ENCODE data around the gene MTHFD2.
"Not testable (repeated sequence)": the region's sequence is repeated elsewhere in the genome, so short reads cannot be mapped to it uniquely, and the experiment has no call there.

MTHFD2 gene

DNA sequence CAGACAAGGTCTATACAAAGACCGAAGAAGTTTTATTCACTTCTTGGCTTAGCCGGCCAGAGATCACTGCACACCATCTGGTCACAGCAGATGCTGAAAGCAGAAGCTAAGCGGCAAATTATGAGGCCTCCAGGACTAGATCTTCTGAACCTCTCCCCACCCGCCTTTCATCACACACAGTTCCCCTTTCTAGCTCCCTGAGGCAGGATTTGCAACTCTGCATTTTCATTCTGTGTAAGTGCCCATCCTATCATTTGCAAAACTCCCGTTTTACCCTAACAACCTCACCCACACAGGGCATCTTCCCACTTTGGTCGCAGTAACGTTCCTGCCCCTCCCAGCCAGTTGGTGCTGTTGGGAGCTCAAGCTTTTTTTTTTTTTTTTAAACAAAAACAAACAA, 16.7 kb upstream of the MTHFD2 start:
- Histone ChIP-seq H3K27me3 (ENCODE audit: low read depth) (no peaks in the 10 kb centered on the region), H3K36me3 (replicated peaks) (peaks cover 8% of the 10 kb centered on the region), H3K4me1 (peaks cover 7% of the 10 kb centered on the region; the same call in 1 of the 2 replicates), H3K4me3 (no peak overlapping the region), H3K9me3 (peaks cover 3% of the 10 kb centered on the region; the same call in 1 of the 2 replicates)
- peak; percentile 6 to 40 for DNase-seq (ENCODE audit: low spot score in 2 of 2)
- in situ Hi-C loops (cut with MboI; ENCODE audit: low sequenced_read_pairs), result no loop called here

- H3K36me3 ChIP-seq (replicated peaks), result no peaks in the 10 kb centered on the region
- peaks cover 2% of the 10 kb centered on the region; the same call in 1 of the 2 replicates for H3K4me1 ChIP-seq
- in situ Hi-C loops (cut with MboI; ENCODE audit: low sequenced_read_pairs), result no loop called here
- no peak overlapping the region for H3K4me3 ChIP-seq
- no peak for DNase-seq (ENCODE audit: low spot score in 2 of 2)
- no peaks in the 10 kb centered on the region for H3K9me3 ChIP-seq
- H3K27me3 ChIP-seq (ENCODE audit: low read depth), result no peaks in the 10 kb centered on the region
Observed at GRCh38 chr2:74183878-74184277, 14.5 kb upstream of the MTHFD2 start.

- peaks cover 2% of the 10 kb centered on the region; the same call in 1 of the 2 replicates for H3K4me1 ChIP-seq
- H3K4me3 ChIP-seq, result no peak overlapping the region
- no peaks in the 10 kb centered on the region for H3K36me3 ChIP-seq (replicated peaks)
- no peaks in the 10 kb centered on the region for H3K27me3 ChIP-seq (ENCODE audit: low read depth)
- in situ Hi-C loops (cut with MboI; ENCODE audit: low sequenced_read_pairs), result no loop called here
- no peaks in the 10 kb centered on the region for H3K9me3 ChIP-seq
- DNase-seq (ENCODE audit: low spot score in 2 of 2), result no peak
Observed at GRCh38 chr2:74186038-74186437, 12.4 kb upstream of the MTHFD2 start.

- H3K4me3 ChIP-seq; H3K9me3 ChIP-seq; in situ Hi-C loops (cut with MboI; ENCODE audit: low sequenced_read_pairs); H3K27me3 ChIP-seq (ENCODE audit: low read depth); H3K4me1 ChIP-seq; H3K36me3 ChIP-seq (replicated peaks); DNase-seq (ENCODE audit: low spot score in 2 of 2): not testable (repeated sequence)
Observed at GRCh38 chr2:74186706-74187105, 11.7 kb upstream of the MTHFD2 start.

GRCh38 chr2:74188018-74188601, 10.3 kb upstream of the MTHFD2 start:
- in situ Hi-C loops (cut with MboI; ENCODE audit: low sequenced_read_pairs), result no loop called here
- Histone ChIP-seq H3K4me1 (peaks cover 7% of the 10 kb centered on the region; the same call in 1 of the 2 replicates), H3K27me3 (ENCODE audit: low read depth) (no peaks in the 10 kb centered on the region), H3K36me3 (replicated peaks) (no peaks in the 10 kb centered on the region), H3K4me3 (no peak overlapping the region), H3K9me3 (no peaks in the 10 kb centered on the region)
- no peak for DNase-seq (ENCODE audit: low spot score in 2 of 2)

- no peaks in the 10 kb centered on the region for H3K9me3 ChIP-seq
- no peaks in the 10 kb centered on the region for H3K36me3 ChIP-seq (replicated peaks)
- peaks cover 7% of the 10 kb centered on the region; the same call in 1 of the 2 replicates for H3K4me1 ChIP-seq
- H3K4me3 ChIP-seq, result no peak overlapping the region
- in situ Hi-C loops (cut with MboI; ENCODE audit: low sequenced_read_pairs), result no loop called here
- DNase-seq (ENCODE audit: low spot score in 2 of 2), result no peak
- no peaks in the 10 kb centered on the region for H3K27me3 ChIP-seq (ENCODE audit: low read depth)
Observed at GRCh38 chr2:74188696-74189095, 9.7 kb upstream of the MTHFD2 start.

DNA sequence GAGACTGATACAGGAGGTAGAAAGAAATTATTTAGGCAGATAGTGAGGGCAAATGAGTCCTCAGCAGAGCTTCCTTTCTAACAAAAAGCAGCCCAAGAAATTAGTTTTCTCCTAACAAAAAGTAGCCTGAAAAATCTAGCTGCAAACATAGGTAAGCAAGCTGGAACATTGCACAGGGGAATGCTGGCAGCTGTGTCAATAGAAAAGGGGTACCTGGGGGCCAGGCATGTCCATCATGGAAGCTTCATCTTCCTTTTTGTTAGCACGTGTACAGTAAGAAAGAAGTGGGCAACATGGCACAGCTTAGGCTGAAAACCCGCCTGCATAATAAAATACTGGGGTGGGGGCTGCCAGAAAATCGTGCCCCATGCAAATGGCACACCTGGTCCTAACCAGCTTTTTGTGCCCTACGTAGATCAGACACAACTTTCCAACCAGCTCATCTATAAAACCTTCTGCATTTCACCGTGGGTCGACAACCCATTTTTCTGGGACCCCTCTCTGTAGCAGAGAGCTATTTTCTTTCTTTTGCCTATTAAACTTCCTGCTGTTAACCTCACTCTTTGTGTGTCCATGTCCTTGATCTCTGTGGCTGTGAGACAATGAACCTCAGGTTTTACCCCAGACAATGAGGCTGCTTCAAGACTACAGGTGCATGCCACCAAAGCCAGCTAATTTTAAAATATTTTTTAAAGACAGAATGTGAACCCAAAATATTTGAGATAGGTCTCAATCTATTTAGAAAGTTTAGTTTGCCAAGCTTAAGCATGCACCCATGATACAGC, 6.6 kb upstream of the MTHFD2 start:
- peaks cover 9% of the 10 kb centered on the region for H3K4me1 ChIP-seq
- no peak overlapping the region for H3K4me3 ChIP-seq
- DNase-seq (ENCODE audit: low spot score in 2 of 2), result no peak
- H3K27me3 ChIP-seq (ENCODE audit: low read depth), result no peaks in the 10 kb centered on the region
- H3K36me3 ChIP-seq (replicated peaks), result no peaks in the 10 kb centered on the region
- H3K9me3 ChIP-seq, result no peaks in the 10 kb centered on the region
- in situ Hi-C loops (cut with MboI; ENCODE audit: low sequenced_read_pairs), result no loop called here

DNA sequence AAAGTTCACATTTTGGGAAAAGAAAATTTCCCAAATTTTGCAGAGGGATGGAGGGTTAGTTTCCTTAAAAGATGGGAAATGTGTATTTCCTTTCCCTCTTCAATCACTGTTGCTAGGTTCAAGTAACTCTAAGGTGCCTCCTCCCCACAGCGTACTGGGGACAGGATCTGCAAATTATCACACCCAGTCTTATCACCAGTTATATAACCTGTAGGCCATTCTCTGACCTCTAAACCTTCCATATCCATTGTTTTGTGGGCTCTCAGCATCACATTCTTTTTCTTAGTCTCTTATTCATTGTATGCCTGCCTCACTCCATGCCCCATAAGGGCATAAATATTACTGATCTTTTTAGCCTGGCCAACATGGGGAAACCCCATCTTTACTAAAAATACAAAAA, 3.6 kb upstream of the MTHFD2 start:
- in situ Hi-C loops (cut with MboI; ENCODE audit: low sequenced_read_pairs), result no loop called here
- no peak for DNase-seq (ENCODE audit: low spot score in 2 of 2)
- H3K4me1 ChIP-seq, result peaks cover 19% of the 10 kb centered on the region
- H3K9me3 ChIP-seq, result no peaks in the 10 kb centered on the region
- no peak overlapping the region for H3K4me3 ChIP-seq
- no peaks in the 10 kb centered on the region for H3K27me3 ChIP-seq (ENCODE audit: low read depth)
- H3K36me3 ChIP-seq (replicated peaks), result peaks cover 11% of the 10 kb centered on the region

GRCh38 chr2:74197049-74197448, 1.4 kb upstream of the MTHFD2 start:
- in situ Hi-C loops (cut with MboI; ENCODE audit: low sequenced_read_pairs), result no loop called here
- H3K36me3 ChIP-seq (replicated peaks), result peaks cover 19% of the 10 kb centered on the region
- peaks cover 32% of the 10 kb centered on the region for H3K4me1 ChIP-seq
- DNase-seq (ENCODE audit: low spot score in 2 of 2), result no peak
- H3K4me3 ChIP-seq, result no peak overlapping the region
- H3K9me3 ChIP-seq, result no peaks in the 10 kb centered on the region
- no peaks in the 10 kb centered on the region for H3K27me3 ChIP-seq (ENCODE audit: low read depth)

DNA sequence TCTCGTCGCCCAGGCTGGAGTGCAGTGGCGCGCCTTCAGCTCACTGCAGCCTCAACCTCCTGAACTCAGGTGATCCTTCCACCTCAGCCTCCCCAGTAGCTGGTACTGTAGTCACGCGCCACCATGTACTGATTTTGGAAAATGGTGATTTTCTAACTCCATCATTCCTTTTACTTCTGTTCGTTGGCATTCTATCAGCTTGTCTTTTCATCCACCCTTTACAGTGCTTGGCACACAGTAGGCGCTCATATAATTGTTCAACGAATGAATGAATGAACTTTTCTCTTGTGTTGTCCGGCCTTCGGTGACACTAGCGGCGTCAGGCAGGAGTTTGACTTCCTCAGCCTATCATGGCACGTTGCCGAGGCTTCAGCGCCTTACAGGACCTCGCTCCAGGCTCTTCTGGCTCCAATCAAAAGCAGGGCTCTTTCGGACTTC, 373 bp upstream of the MTHFD2 start:
- DNase-seq (ENCODE audit: low spot score in 2 of 2), result no peak

DNA sequence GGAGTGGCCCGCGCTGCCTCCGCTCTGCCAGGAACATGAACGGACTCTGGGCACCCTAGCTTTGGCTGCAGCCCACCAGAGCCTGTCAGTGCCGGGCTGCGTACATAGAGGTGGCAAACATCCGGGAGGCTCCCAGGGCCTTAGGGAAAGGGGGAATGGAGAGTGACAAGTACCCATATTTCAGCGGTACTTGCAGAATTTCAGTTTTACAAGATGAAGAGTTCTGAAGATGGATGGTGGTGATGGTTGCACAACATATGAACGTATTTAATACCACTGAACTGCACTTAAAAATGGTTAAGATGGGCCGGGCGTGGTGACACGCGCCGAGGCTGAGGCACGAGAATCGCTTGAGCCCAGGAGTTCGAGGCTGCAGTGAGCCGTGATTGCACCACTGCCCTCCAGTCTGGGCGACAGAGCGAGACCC, 873 bp downstream of the MTHFD2 start:
- Histone ChIP-seq H3K4me1 (peaks cover 28% of the 10 kb centered on the region), H3K9me3 (no peaks in the 10 kb centered on the region), H3K4me3 (peak overlapping the region; percentile 99), H3K36me3 (replicated peaks) (peaks cover 42% of the 10 kb centered on the region), H3K27me3 (ENCODE audit: low read depth) (no peaks in the 10 kb centered on the region)
- in situ Hi-C loops (cut with MboI; ENCODE audit: low sequenced_read_pairs), result no loop called here
- no peak for DNase-seq (ENCODE audit: low spot score in 2 of 2)

More for the DNA sequence above, 373 bp upstream of the MTHFD2 start:
- Histone ChIP-seq H3K9me3 (no peaks in the 10 kb centered on the region), H3K36me3 (replicated peaks) (peaks cover 29% of the 10 kb centered on the region), H3K27me3 (ENCODE audit: low read depth) (no peaks in the 10 kb centered on the region), H3K4me3 (peak overlapping the region; percentile 99), H3K4me1 (peaks cover 28% of the 10 kb centered on the region)
- in situ Hi-C loops (cut with MboI; ENCODE audit: low sequenced_read_pairs), result no loop called here

GRCh38 chr2:74199871-74200305, 1.5 kb downstream of the MTHFD2 start:
- in situ Hi-C loops (cut with MboI; ENCODE audit: low sequenced_read_pairs), result no loop called here
- peaks cover 48% of the 10 kb centered on the region for H3K36me3 ChIP-seq (replicated peaks)
- peaks cover 28% of the 10 kb centered on the region for H3K4me1 ChIP-seq
- H3K4me3 ChIP-seq, result peak overlapping the region; percentile 99
- DNase-seq (ENCODE audit: low spot score in 2 of 2), result no peak
- no peaks in the 10 kb centered on the region for H3K9me3 ChIP-seq
- no peaks in the 10 kb centered on the region for H3K27me3 ChIP-seq (ENCODE audit: low read depth)

DNA sequence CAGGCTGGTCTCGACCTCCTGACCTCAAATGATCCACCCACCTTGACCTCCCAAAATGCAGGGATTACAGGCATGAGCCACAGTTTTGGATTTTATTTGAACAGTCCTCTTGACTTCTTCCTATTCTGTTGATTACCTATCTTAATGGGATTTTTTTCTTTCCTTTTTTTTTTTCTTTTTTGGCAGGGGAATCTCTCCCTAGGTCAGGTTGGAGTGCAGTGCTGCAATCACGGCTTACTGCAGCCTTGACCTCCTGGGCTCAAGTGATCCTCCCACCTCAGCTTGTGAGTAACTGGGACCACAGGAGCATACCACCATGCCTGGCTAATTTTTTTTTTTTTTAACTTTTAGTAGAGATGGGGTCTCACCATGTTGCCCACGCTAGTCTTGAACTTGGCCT, 2.8 kb downstream of the MTHFD2 start:
- Histone ChIP-seq H3K36me3 (replicated peaks) (peaks cover 61% of the 10 kb centered on the region), H3K9me3 (no peaks in the 10 kb centered on the region), H3K4me1 (peaks cover 37% of the 10 kb centered on the region), H3K4me3 (peak overlapping the region; percentile 99; the same call in 1 of the 2 replicates), H3K27me3 (ENCODE audit: low read depth) (no peaks in the 10 kb centered on the region)
- in situ Hi-C loops (cut with MboI; ENCODE audit: low sequenced_read_pairs), result no loop called here
- no peak for DNase-seq (ENCODE audit: low spot score in 2 of 2)

- DNase-seq (ENCODE audit: low spot score in 2 of 2), result no peak
- peaks cover 37% of the 10 kb centered on the region for H3K4me1 ChIP-seq
- H3K36me3 ChIP-seq (replicated peaks), result peaks cover 65% of the 10 kb centered on the region
- no peaks in the 10 kb centered on the region for H3K9me3 ChIP-seq
- H3K4me3 ChIP-seq, result no peak overlapping the region
- no peaks in the 10 kb centered on the region for H3K27me3 ChIP-seq (ENCODE audit: low read depth)
- in situ Hi-C loops (cut with MboI; ENCODE audit: low sequenced_read_pairs), result no loop called here
Observed at GRCh38 chr2:74201596-74201995, 3.2 kb downstream of the MTHFD2 start.

Measured in HAP-1 (cell line).